ENCODE results near the gene RERG. TPM values are rescaled to one million over a fixed set of nuclear protein-coding genes. Genes with fewer than 3 reads are reported as not detected.

The RERG gene
- polyA plus RNA-seq, 3 donors: not detected

DNA sequence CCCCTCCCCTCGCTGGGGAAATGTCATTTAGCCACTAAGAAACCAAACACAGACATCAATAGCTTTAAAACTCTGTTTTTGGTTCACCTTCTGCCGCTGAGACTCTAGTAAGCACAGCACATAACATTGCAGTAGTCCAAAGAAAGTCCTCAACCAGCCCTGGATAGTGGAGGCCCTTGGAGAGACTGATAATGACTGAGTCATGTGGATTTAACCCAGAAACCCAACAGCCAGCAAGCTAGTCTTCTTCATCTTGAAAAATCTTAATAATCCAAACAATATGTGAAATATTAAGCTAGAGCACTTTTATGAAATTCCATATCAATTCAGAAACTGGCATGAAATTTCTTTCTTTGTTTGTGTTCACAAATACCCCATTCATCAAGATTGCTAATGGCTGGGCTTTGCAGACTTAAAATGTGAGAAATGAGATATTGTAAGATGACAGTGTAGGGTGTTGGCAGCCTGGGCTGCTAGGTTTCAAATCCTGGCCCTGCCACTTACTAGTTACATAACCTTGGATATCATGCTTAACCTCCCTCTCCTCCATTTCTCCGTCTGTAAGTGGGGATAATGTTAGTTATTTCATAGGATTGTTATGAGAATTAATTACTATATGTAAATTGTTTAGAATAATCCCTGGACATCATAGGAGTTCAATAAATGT lies 40.1 kb downstream of the RERG start:
- Mint-ChIP-seq H3K9me3 (no peaks in the 10 kb centered on the region), H3K36me3 (no peaks in the 10 kb centered on the region), H3K27ac (no peak overlapping the region), H3K4me1 (no peaks in the 10 kb centered on the region), H3K27me3 (ENCODE audit: low read depth in 3 of 3) (peaks cover 0 to 12% (median 2%) of the 10 kb centered on the region in 3 donors), H3K4me3 (no peak overlapping the region)
- WGBS (ENCODE audit: insufficient coverage): 80% methylated on average over 1 of the region's 3 CpGs
- H3K4me3 ChIP-seq (replicated peaks in 1 of 3; ENCODE audit: low read depth in 2 of 3, low read length in 3 of 3): no peak overlapping the region
- no peaks in the 10 kb centered on the region for H3K79me2 ChIP-seq (ENCODE audit: insufficient read depth, low read length)
- H3K4me2 ChIP-seq (replicated peaks; ENCODE audit: extremely low read depth, low read length, poor library complexity, severe bottlenecking): no peak overlapping the region
- H3K27ac ChIP-seq (ENCODE audit: low read depth in 1 of 2, low read length in 2 of 2): no peak overlapping the region
- DNase-seq: no peak
- no peaks in the 10 kb centered on the region for H3K9me3 ChIP-seq (replicated peaks in 1 of 2; ENCODE audit: control insufficient read depth in 1 of 2, insufficient read depth in 1 of 2, low read length in 2 of 2)
- H3K27me3 ChIP-seq (ENCODE audit: control insufficient read depth in 2 of 2, insufficient read depth in 2 of 2, low read length in 2 of 2): no peaks in the 10 kb centered on the region
- no peaks in the 10 kb centered on the region for H3K36me3 ChIP-seq (replicated peaks in 1 of 2; ENCODE audit: control insufficient read depth in 1 of 2, insufficient read depth in 2 of 2, low read length in 2 of 2)
- intact Hi-C loops (cut with micrococcal nuclease): no loop called here
- no peaks in the 10 kb centered on the region for H4K20me1 ChIP-seq (ENCODE audit: insufficient read depth, low read length)
- no peak overlapping the region for H2AFZ ChIP-seq (ENCODE audit: insufficient read depth, low read depth, low read length, poor library complexity, severe bottlenecking)
- H3K9ac ChIP-seq (ENCODE audit: insufficient read depth, low read length, poor library complexity, severe bottlenecking): no peak overlapping the region
- H3K4me1 ChIP-seq (ENCODE audit: control insufficient read depth in 1 of 2, insufficient read depth in 2 of 2, low read length in 2 of 2): no peaks in the 10 kb centered on the region
- no peak for TF ChIP-seq CTCF (IDR thresholded peaks at IDR 0.05)

GRCh38 chr12:15180325-15180724 lies 40.9 kb downstream of the RERG start:
- Histone ChIP-seq H3K36me3 (replicated peaks in 1 of 2; ENCODE audit: control insufficient read depth in 1 of 2, insufficient read depth in 2 of 2, low read length in 2 of 2) (no peaks in the 10 kb centered on the region), H3K4me3 (replicated peaks in 1 of 3; ENCODE audit: low read depth in 2 of 3, low read length in 3 of 3) (no peak overlapping the region), H2AFZ (ENCODE audit: insufficient read depth, low read depth, low read length, poor library complexity, severe bottlenecking) (no peak overlapping the region), H3K27me3 (ENCODE audit: control insufficient read depth in 2 of 2, insufficient read depth in 2 of 2, low read length in 2 of 2) (no peaks in the 10 kb centered on the region), H3K27ac (ENCODE audit: low read depth in 1 of 2, low read length in 2 of 2) (no peak overlapping the region), H3K9me3 (replicated peaks in 1 of 2; ENCODE audit: control insufficient read depth in 1 of 2, insufficient read depth in 1 of 2, low read length in 2 of 2) (no peaks in the 10 kb centered on the region), H3K4me1 (ENCODE audit: control insufficient read depth in 1 of 2, insufficient read depth in 2 of 2, low read length in 2 of 2) (no peaks in the 10 kb centered on the region), H3K4me2 (replicated peaks; ENCODE audit: extremely low read depth, low read length, poor library complexity, severe bottlenecking) (no peak overlapping the region), H3K9ac (ENCODE audit: insufficient read depth, low read length, poor library complexity, severe bottlenecking) (no peak overlapping the region), H4K20me1 (ENCODE audit: insufficient read depth, low read length) (no peaks in the 10 kb centered on the region), H3K79me2 (ENCODE audit: insufficient read depth, low read length) (no peaks in the 10 kb centered on the region)
- H3K9me3 Mint-ChIP-seq: no peaks in the 10 kb centered on the region
- peaks cover 0 to 13% (median 2%) of the 10 kb centered on the region in 3 donors for H3K27me3 Mint-ChIP-seq (ENCODE audit: low read depth in 3 of 3)
- no peak for TF ChIP-seq CTCF (IDR thresholded peaks at IDR 0.05)
- H3K27ac Mint-ChIP-seq: no peak overlapping the region
- H3K36me3 Mint-ChIP-seq: no peaks in the 10 kb centered on the region
- DNase-seq: no peak
- intact Hi-C loops (cut with micrococcal nuclease): no loop called here
- no peak overlapping the region for H3K4me3 Mint-ChIP-seq
- no peaks in the 10 kb centered on the region for H3K4me1 Mint-ChIP-seq
- 100% methylated on average over 2 of the region's 2 CpGs for WGBS (ENCODE audit: insufficient coverage)

Measured in CD14-positive monocyte (primary cell).